HG03108 (cell line): ENCODE measurements around the gene NDST1.
"Not testable (repeated sequence)": the region's sequence is repeated elsewhere in the genome, so short reads cannot be mapped to it uniquely, and the experiment has no call there.

ENCODE experiments used
- ATAC-seq: cut with Tn5 transposase; IDR thresholded peaks from one replicate; pipeline ENCODE4 v1.9.1; 2021; ENCODE audit warnings: moderate library complexity; ENCODE audit not compliant: unreplicated experiment

NDST1 gene

DNA sequence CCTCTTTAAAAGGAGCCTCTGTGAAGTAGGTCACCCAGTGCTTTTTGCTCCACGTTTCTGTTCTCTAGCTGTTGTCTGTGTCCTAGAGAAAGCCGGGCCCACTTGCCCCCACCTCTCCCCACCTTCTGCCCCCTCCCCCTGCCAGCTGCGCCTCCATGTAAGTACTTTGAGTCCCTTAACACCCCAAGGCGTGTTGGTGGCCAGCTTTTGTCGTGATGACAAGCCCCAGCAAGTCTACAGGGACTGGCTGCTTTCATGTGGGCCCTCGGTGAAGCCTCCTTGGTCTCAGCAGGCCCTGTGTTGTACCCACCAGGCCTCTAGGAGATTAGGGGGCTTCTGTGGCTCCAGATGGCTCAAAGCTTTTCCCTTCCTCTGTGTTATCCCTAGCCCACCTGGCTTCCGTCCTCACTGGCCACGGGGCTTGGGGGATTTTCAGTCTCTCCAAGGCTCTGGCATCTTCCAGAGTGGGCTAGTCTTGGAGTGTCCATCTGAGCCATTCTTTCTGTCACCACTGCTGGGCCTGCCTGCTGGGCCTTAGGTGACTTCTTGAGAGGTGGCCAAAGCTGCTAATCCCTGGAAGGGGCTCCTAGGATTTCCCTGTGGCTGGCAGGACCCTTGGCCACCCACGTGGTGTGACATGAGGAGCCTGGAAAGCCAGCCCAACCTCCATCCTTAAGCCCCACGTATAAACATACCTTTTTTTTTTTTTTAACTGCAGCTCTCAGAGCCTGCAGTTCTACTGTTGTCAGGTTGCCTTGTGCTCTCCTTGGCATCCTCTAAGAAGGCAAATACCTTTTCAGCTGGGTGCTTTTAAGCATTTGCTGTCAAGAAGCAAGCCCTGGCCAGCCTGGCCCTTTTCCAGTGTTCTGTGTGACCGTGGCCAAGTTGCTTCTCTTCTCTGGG, 1.1 kb upstream of the NDST1 start:
- ATAC-seq, result no peak

GRCh38 chr5:150508277-150508640, 328 bp downstream of the NDST1 start:
- ATAC-seq, result no peak

DNA sequence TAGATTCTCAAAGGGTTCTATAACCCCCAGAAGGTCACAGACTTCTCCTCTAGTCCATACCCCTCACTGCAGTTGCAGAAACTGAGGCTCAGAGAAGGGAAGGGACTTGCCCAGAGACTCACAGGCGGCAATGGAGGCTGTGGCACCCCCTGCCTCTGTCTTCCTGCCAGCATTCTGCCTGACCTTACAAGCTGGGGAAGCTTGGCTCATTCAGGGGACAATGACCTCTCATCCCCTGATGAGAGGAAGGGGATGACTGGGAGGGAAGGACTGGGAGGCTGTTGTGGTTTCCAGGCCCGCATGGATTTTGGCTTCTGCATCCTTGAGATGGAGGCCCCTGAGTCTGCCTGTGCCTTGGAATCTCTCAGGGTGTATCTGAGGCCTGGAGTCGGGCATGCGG, 897 bp downstream of the NDST1 start:
- ATAC-seq, result no peak

- no peak for ATAC-seq
Observed at GRCh38 chr5:150509992-150510391, 2.1 kb downstream of the NDST1 start.

DNA sequence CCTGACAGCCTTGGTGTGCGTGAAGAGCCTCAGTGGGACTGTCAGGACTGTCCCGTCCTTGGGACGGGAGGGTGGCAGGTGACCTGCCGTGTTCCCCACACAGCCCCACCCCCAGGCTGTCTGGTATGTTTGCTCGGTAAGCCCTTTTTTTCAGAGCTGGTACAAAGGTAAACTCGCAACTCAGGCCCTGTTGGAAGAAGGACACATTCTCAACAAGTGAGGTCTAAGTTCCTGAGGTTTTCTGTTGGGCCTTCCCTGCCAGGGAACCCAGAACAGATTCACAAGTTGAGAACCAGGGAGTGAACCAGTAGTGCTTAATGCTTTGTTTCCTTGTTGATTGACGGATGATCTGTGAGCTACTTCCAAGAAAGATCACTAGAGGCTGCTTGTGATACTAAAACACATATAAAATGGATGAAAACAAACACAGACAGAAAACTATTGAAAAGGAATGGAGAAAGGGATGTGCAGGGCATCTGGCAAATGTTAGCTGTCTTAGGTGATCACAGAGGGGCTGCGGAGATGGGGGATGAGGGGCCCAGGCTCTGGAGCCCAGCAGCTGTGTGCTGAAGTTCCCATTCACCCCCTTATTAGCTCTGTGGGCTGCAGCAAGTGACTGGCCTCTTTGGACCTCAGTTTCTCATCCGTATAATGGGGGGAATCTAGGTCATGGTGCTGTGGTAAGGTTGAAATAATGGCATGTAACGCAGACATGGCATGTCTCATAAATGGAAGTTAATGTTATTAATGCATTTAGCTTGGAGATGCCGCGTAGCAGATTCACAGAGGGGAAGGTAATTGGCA, 2.7 kb downstream of the NDST1 start:
- no peak for ATAC-seq

GRCh38 chr5:150511578-150512367, 3.8 kb downstream of the NDST1 start:
- no peak for ATAC-seq

DNA sequence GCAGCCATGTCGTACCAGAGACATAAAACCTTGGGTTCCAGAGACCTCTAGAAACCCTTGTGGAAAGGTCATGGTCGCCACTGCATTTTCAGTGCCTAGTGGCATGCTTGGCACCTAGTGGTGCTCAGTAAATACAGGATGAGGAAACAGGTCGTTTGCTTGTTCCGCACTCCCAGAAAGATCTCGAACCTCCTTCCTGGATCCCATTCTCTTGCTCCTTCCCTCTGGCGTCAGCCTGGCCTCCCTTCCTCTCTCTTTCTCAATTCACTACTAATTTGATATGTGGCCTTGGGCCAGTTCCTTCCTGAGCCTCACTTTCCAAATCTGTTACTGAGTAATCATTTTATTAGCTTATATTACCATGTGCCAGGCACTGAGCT, 4.4 kb downstream of the NDST1 start:
- ATAC-seq, result no peak

DNA sequence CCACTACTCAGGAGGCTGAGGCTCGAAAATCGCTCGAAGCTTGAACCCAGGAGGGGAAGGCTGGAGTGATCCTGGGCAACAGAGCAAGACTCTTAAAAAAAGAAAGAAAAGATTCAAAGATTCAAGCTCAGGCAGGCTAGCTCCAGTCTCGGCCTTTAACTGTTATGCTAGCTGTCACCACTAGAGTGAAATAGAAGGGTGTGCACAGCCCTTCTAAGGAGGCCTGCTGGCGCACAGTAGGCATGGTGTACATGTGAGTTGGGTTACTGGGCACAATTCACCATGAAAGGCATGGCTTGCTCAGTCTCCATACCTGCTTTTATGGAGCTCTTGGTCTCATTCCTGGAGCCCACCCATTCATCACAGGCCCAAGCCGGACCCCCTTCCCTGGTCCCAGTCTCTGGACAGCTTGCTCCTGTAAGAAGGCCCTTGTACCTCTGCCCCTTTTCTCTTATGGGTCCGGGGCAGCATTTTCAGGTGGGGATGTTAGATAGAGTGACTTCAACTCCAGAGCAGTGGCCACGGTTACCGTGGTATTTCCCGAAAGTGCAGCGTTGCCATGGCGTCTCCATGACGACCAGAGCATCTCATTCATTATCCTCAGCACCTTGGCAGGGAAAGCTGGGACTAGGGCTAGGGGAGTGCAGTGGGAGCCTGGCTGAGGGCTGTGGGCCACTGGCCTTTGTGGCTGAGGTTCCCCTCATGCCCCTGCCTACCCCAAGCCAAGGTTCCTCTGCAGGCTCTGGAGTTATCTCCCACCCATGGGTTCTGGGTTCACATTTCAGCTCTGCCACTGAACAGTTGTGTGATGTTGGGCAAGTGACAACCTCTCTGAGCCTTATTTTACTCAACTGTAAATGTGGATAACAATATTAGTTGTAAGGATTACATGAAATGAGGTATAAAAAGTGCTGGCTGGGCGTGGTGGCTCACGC, 5.7 kb downstream of the NDST1 start:
- ATAC-seq, result no peak

- no peak for ATAC-seq
Observed at GRCh38 chr5:150514708-150515211, 6.8 kb downstream of the NDST1 start.

DNA sequence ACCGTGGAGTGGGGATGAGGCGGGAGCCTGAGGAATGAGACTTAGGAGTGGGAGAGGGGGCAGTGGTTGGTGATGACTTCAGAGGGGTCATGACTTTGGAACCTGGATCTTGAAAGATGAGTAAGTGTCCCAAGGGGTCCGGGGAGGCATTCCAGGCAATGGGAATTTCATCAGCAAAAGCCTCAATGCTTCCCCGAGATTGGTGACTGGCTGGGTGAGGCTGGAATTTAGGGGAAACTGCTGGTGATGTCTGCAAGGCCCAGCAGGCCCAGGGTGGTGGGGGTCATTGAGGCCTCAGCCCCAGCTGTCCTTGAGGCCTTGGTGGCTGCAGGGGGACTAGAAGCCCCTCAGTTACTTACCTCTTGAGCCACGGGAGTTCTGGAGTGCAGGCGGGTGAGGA, 7.5 kb downstream of the NDST1 start:
- no peak for ATAC-seq

- ATAC-seq, result no peak
Observed at GRCh38 chr5:150516011-150516410, 8.1 kb downstream of the NDST1 start.

DNA sequence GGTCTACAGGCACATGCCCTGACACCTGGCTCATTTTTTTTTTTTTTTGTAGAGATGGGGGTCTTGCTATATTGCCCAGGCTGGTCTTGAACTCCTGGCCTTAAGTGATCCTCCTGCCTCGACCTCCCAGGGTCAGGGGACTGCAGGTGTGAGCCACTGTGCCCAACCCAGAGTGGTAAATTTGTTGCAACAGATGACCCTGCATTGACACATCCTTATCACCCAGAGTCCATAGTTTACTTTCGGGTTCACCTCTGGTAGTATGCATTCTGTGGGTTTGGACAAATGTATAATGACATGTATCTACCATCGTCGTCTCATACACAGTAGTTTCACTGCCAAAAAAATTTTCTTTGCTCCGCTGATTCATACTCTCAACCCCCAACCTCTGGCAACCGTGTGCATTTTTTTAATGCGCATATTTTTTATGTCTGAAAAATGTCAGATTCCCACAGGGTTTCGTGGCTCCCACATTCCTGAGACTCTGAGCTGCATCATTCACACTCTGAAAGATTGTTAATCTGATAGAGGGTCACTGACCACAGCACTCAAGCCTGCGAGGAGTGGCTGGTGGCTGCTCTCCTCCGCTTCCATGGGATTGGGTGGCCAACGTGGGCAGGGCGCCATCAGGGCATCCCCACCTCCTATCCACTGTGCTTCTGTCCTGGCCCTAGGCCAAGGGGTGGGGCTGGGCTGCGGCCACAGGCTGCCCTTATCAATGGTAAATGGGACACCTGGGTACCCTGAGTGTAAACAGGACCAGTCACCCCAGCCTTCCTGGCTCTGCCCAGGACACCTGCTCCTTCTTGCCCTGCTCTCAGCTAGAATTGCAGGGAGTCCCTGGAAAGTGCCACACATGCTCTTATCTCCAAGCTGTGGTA, 9.6 kb downstream of the NDST1 start:
- no peak for ATAC-seq

DNA sequence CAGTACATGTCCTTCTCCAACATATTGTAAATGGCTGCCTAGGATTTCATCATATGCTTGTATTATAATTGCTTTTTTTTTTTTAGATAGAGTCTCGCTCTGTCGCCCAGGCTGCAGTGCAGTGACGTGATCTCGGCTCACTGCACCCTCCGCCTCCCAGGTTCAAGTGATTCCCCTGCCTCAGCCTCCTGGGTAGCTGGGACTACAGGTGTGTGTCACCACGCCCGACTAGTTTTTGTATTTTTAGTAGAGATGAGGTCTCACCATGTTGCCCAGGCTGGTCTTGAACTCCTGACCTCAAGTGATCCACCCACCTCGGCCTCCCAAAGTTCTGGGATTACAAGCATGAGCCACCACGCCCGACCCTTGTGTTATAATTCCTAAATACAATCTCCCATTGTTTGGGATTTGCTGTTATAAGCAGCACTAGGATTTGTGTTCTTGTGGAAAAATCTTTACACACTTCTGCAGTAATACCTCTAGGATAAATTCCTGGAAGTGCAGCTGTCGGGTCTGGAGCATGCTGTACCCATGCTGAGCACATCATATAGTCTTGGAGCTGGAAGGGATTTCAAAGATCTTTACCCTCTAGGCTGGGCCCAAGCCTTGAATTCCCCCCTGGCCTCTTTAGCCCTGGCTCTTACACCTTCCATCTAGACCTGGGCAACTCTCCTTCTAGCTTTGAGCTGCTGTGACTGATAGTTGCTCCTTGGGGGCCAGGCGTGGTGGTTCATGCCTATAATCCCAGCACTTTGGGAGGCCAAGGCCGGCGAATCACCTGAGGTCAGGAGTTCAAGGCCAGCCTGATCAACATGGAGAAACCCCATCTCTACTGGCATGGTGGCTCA, 11.0 kb downstream of the NDST1 start:
- not testable (repeated sequence) for ATAC-seq

DNA sequence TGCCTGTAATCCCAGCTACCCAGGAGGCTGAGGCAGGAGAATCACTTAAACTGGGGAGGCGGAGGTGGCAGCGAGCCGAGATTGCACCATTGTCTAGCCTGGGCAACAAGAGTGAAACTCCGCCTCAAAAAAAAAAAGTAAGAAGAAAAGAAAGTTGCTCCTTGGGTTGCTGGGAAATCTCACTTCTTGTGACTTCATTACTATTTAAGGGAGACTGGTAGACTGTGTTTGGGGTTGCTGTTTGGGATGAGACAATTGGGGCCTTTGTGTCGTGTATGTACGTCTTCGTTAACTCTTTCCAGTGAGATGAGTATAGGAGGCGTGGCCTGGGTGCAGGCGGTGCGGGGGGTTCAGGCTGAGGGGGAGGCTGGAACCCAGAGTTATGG, 11.6 kb downstream of the NDST1 start:
- ATAC-seq, result no peak

GRCh38 chr5:150519978-150520377, 12.0 kb downstream of the NDST1 start:
- ATAC-seq, result no peak

- no peak for ATAC-seq
Observed at GRCh38 chr5:150520747-150521521, 13.0 kb downstream of the NDST1 start.

DNA sequence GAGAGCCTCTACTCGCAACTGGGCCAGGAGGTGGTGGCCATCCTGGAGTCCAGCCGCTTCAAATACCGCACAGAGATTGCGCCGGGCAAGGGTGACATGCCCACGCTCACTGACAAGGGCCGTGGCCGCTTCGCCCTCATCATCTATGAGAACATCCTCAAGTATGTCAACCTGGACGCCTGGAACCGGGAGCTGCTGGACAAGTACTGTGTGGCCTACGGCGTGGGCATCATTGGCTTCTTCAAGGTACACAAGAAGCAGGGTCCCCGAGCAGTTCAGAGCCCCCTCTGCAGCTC, 13.5 kb downstream of the NDST1 start:
- ATAC-seq, result no peak
